Measurements from ENCODE around the gene CEP164. TPM values are rescaled to one million over a fixed set of nuclear protein-coding genes. Genes with fewer than 3 reads are reported as not detected.

The CEP164 gene
- total RNA-seq, 1 donor from 2014 or later, result 25.2 TPM

DNA sequence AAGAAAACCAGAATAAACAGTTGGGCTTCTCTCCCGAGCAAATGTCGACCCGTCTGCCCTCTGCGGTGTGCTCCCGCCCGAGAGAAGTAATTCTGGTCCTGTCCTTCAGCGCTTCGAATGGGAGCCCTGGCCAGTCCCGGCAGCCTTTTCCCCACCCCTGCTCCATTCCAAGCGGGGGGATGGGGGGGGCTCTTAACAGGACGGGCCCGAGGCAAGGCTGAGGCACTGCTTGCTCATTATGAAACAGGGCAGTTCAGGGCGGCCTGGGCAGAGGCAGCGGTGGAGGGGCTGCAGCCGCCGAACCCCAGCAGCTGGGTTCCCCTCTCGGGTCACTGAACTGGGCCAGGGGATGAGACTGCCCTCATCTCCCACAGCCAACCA, 27.4 kb upstream of the CEP164 start:
- TF ChIP-seq, protein P1, sequence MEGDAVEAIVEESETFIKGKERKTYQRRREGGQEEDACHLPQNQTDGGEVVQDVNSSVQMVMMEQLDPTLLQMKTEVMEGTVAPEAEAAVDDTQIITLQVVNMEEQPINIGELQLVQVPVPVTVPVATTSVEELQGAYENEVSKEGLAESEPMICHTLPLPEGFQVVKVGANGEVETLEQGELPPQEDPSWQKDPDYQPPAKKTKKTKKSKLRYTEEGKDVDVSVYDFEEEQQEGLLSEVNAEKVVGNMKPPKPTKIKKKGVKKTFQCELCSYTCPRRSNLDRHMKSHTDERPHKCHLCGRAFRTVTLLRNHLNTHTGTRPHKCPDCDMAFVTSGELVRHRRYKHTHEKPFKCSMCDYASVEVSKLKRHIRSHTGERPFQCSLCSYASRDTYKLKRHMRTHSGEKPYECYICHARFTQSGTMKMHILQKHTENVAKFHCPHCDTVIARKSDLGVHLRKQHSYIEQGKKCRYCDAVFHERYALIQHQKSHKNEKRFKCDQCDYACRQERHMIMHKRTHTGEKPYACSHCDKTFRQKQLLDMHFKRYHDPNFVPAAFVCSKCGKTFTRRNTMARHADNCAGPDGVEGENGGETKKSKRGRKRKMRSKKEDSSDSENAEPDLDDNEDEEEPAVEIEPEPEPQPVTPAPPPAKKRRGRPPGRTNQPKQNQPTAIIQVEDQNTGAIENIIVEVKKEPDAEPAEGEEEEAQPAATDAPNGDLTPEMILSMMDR (IDR thresholded peaks at IDR 0.05), result no peak
- H3K27me3 ChIP-seq, result no peaks in the 10 kb centered on the region
- H3K9me3 ChIP-seq, result no peaks in the 10 kb centered on the region
- intact Hi-C loops (cut with DNase I), result no loop called here
- no peaks in the 10 kb centered on the region for H3K36me3 ChIP-seq
- peak; percentile 52 for ATAC-seq
- H3K4me3 ChIP-seq, result no peak overlapping the region
- no peak overlapping the region for H3K27ac ChIP-seq
- no peaks in the 10 kb centered on the region for H3K4me1 ChIP-seq
- peak; percentile 71 for DNase-seq

DNA sequence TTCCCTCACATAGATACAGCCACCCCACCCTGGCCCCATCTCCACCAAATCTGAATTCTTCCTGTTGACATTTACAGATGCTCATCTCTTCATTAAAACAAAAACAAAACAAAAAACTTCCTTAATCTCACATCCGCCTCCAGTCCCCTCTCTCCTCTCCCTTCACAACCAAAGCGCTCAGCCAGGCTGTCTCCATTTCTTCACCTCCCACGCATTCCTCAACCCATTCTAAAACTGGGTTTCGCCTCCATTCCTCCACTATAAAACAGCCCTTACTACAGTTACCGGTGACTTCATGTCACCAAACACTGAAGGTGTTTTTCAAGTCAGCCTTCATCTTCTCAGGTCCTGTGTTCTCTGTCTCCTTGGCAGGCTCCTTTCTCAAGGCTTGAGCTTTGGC, 26.9 kb upstream of the CEP164 start:
- TF ChIP-seq, protein P1 (IDR thresholded peaks at IDR 0.05), result no peak
- intact Hi-C loops (cut with DNase I), result no loop called here
- ATAC-seq (no peak), DNase-seq (no peak)
- no peak overlapping the region for H3K27ac ChIP-seq
- no peaks in the 10 kb centered on the region for H3K36me3 ChIP-seq
- H3K4me3 ChIP-seq, result no peak overlapping the region
- H3K9me3 ChIP-seq, result no peaks in the 10 kb centered on the region
- H3K27me3 ChIP-seq, result no peaks in the 10 kb centered on the region
- no peaks in the 10 kb centered on the region for H3K4me1 ChIP-seq

DNA sequence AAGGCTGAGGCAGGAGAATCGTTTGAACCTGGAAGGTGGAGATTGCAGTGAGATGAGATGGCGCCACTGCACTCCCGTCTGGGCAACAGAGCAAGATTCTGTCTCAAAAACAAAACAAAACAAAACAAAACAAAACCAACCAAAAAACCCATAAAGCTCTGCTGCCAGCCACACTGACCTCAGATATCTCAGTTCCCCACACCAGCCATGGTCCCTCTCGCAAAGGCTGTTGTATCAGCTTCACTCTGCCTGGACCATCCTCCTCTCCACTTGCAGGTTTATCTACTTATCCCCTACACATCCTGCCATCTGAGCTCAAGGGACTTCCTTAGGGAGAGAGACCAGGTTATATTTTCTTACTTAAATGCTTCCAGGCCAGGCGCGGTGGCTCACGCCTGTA, 25.4 kb upstream of the CEP164 start:
- H3K27ac ChIP-seq, result no peak overlapping the region
- H3K36me3 ChIP-seq, result no peaks in the 10 kb centered on the region
- H3K4me3 ChIP-seq, result no peak overlapping the region
- TF ChIP-seq, protein P1 (IDR thresholded peaks at IDR 0.05), result no peak
- ATAC-seq (no peak), DNase-seq (no peak)
- no peaks in the 10 kb centered on the region for H3K27me3 ChIP-seq
- H3K9me3 ChIP-seq, result no peaks in the 10 kb centered on the region
- H3K4me1 ChIP-seq, result no peaks in the 10 kb centered on the region
- intact Hi-C loops (cut with DNase I), result no loop called here

DNA sequence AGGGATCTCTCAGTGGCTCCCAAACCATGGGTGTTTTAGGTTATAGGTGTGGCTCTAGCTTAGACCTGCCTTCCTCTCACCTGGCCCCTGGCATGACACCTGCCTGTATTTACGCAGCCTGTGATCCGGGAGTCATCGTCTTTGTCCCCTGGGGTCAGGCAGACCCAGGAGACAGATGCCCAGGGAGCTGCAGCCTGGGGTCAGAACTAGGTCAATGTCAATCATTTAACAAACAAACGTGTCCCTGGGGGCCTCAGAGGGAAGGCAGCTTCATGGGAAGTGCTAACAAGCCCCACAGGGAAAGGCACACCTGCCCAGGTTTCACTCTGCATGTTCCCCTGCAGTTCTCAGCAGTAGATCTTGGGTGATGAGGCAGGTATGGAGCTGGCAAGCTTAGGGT, 24.6 kb upstream of the CEP164 start:
- DNase-seq, result no peak
- intact Hi-C loops (cut with DNase I), result no loop called here
- no peak overlapping the region for H3K4me3 ChIP-seq
- no peaks in the 10 kb centered on the region for H3K9me3 ChIP-seq
- H3K27me3 ChIP-seq, result no peaks in the 10 kb centered on the region
- no peaks in the 10 kb centered on the region for H3K4me1 ChIP-seq
- TF ChIP-seq, protein P1 (IDR thresholded peaks at IDR 0.05), result no peak
- no peak overlapping the region for H3K27ac ChIP-seq
- no peak for ATAC-seq
- H3K36me3 ChIP-seq, result no peaks in the 10 kb centered on the region

DNA sequence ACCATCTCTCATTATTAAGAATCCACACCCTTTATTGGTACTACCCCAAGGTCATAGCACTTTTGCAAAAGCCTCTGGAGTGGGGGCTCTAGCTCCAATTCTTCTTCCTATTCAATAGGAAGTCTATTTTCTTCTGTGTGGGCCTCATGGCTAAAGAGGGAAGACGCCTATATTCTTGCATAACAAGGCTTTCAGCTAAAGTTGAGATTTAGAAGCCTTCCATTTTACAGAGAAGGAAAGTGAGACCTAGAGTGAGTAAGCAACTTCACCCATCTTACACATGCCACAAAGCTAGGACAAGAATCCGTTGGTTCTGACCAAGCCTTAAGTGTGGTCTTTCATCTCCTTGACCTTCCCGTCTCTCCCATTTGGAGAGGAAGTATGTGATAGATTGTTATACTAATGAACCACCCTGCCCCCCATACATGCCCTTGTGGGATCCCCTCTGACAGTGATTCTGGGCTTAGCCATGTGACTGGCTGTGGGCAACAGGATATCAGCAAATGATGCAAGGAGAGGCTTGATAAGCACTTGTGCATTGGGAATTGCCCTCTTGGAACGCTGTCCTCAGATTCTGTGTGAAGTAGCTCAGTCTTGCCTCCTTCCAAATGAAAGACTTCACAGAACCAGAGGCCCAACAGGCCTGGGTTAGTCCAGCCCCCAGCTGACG, 23.9 kb upstream of the CEP164 start:
- intact Hi-C loops (cut with DNase I), result no loop called here
- no peak for DNase-seq
- Histone ChIP-seq H3K9me3 (no peaks in the 10 kb centered on the region), H3K4me1 (no peaks in the 10 kb centered on the region), H3K27me3 (no peaks in the 10 kb centered on the region), H3K4me3 (no peak overlapping the region), H3K36me3 (no peaks in the 10 kb centered on the region), H3K27ac (no peak overlapping the region)
- TF ChIP-seq, protein P1 (IDR thresholded peaks at IDR 0.05), result no peak
- ATAC-seq, result no peak

DNA sequence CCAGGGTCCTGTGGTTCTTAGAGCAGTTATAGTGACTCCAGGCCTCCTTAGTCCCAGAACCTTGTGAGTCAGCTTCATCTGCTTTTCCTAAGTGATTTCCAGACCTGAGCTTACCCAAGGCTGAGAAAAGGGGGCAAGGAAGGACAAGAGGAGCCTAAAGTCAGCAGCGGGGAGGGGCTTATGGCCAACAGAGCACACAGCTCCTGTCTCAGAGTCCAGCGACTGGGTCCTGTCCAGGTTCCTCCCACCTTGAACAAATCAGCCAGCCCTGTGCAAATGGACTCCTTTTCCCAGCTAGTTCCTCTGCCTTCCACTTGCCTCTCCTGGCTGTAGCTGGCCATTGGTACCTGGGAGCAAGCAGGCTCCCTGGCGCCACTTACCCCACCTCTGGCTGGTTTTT, 22.5 kb upstream of the CEP164 start:
- TF ChIP-seq, protein P1 (IDR thresholded peaks at IDR 0.05), result no peak
- DNase-seq (no peak), ATAC-seq (no peak)
- no peaks in the 10 kb centered on the region for H3K36me3 ChIP-seq
- H3K27me3 ChIP-seq, result no peaks in the 10 kb centered on the region
- H3K27ac ChIP-seq, result no peak overlapping the region
- no peaks in the 10 kb centered on the region for H3K9me3 ChIP-seq
- H3K4me1 ChIP-seq, result no peaks in the 10 kb centered on the region
- intact Hi-C loops (cut with DNase I), result no loop called here
- no peak overlapping the region for H3K4me3 ChIP-seq
